WTC11 (cell line): ENCODE data around the gene NSMCE1.
A peak's percentile ranks its signal among the peaks of the same experiment; 100 is the strongest.

Experiments used
- AFF4 ChIP-seq: sonication (generic); formaldehyde crosslinking; IDR thresholded peaks from 2 replicates; pipeline ENCODE4 v1.8.1; 2023; ENCODE audit warnings: mild to moderate bottlenecking, missing genetic modification reagents, borderline replicate concordance
- CTCF ChIP-seq: fragments of 200-600 bp; IDR thresholded peaks from 2 replicates; pipeline ENCODE4 v1.8.0; 2022; ENCODE audit warnings: antibody characterized with exemption
- ESRRA ChIP-seq: sonication (generic); formaldehyde crosslinking; IDR thresholded peaks from 2 replicates; pipeline ENCODE4 v1.8.1; 2022; ENCODE audit warnings: mild to moderate bottlenecking, missing genetic modification reagents, borderline replicate concordance
- ETV6 ChIP-seq: sonication (generic); formaldehyde crosslinking; IDR thresholded peaks from 2 replicates; pipeline ENCODE4 v1.8.1; 2022; ENCODE audit warnings: mild to moderate bottlenecking, missing genetic modification reagents
- FOXK1 ChIP-seq: sonication (generic); formaldehyde crosslinking; IDR thresholded peaks from 2 replicates; pipeline ENCODE4 v1.8.0; 2022; ENCODE audit warnings: mild to moderate bottlenecking, moderate library complexity, missing genetic modification reagents
- SP1 ChIP-seq: sonication (generic); formaldehyde crosslinking; conservative IDR thresholded peaks from 2 replicates; pipeline ENCODE4 v1.8.1; 2022; ENCODE audit warnings: missing genetic modification reagents
- USF2 ChIP-seq: sonication (generic); formaldehyde crosslinking; IDR thresholded peaks from 2 replicates; pipeline ENCODE4 v1.8.1; 2023; ENCODE audit warnings: mild to moderate bottlenecking, missing genetic modification reagents, moderate library complexity
- ZNF121 ChIP-seq: sonication (generic); formaldehyde crosslinking; IDR thresholded peaks from 2 replicates; pipeline ENCODE4 v1.8.0; 2023; ENCODE audit warnings: missing genetic modification reagents
- ZNF416 ChIP-seq: fragments of 250-450 bp; sonication (Bioruptor Pico); IDR thresholded peaks from 2 replicates; pipeline ENCODE4 v1.9.0; 2021; ENCODE audit warnings: mild to moderate bottlenecking, inconsistent platforms
- ZNF512 ChIP-seq: sonication (generic); formaldehyde crosslinking; IDR thresholded peaks from 2 replicates; pipeline ENCODE4 v1.8.1; 2022; ENCODE audit warnings: missing genetic modification reagents, borderline replicate concordance

- TF ChIP-seq CTCF (peak; percentile 75), ESRRA (CRISPR knock-in tag) (no peak), AFF4 (CRISPR knock-in tag) (no peak), ZNF121 (CRISPR knock-in tag) (no peak), FOXK1 (CRISPR knock-in tag) (no peak), ETV6 (CRISPR knock-in tag) (no peak), USF2 (CRISPR knock-in tag) (no peak), ZNF416 (CRISPR knock-in tag) (no peak), ZNF512 (CRISPR knock-in tag) (no peak), SP1 (CRISPR knock-in tag) (0 out of 2 replicates have a peak, but pooled peaks have one; percentile 26)
These were observed 89.0 kb downstream of the NSMCE1 start for GRCh38 chr16:27179500-27180072.
